ENCODE data around the gene AHCTF1.

DNA sequence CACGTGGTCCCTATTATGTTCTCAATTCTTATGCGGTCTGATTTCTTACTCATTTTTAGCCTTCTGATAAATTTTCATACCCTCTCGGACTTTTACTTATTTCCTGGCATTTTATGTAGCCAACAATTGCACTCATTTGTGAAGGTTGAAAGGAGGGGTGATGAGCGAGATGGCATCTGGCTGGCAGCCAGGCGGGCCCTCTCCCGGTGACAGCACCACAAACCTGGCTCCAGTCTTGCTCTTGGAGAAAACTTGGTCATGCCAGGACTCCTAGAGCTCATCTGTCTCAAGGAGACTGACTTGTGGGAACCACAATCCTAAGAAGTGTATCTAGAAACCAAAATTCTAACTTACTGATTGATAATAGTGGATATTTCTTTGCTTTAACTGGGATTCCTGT, 14.6 kb upstream of the AHCTF1 start:
- TF ChIP-seq EZH2 (IDR thresholded peaks at IDR 0.05; ENCODE audit: insufficient read depth, poor library complexity, severe bottlenecking) (no peak), EZH2phosphoT487 (IDR thresholded peaks at IDR 0.05; ENCODE audit: insufficient read depth, low read depth) (no peak)

All from GM23248 (cell line).